ENCODE measurements around the gene PTPRG.
"Not testable (repeated sequence)": the region's sequence is repeated elsewhere in the genome, so short reads cannot be mapped to it uniquely, and the experiment has no call there.

PTPRG gene

GRCh38 chr3:61690016-61690415, 128.6 kb downstream of the PTPRG start:
- DNase-seq, result no peak

GRCh38 chr3:61691466-61691865, 130.1 kb downstream of the PTPRG start:
- DNase-seq, result no peak

GRCh38 chr3:61697301-61697700, 135.9 kb downstream of the PTPRG start:
- no peak for DNase-seq

GRCh38 chr3:61698278-61699072, 137.1 kb downstream of the PTPRG start:
- DNase-seq, result not testable (repeated sequence)

GRCh38 chr3:61699622-61700021, 138.3 kb downstream of the PTPRG start:
- no peak for DNase-seq

GRCh38 chr3:61701011-61701410, 139.6 kb downstream of the PTPRG start:
- no peak for DNase-seq

- no peak for DNase-seq
Observed at GRCh38 chr3:61702453-61702852, 141.1 kb downstream of the PTPRG start.

- DNase-seq, result no peak
Observed at GRCh38 chr3:61704807-61705206, 143.4 kb downstream of the PTPRG start.

GRCh38 chr3:61707492-61707891, 146.1 kb downstream of the PTPRG start:
- no peak for DNase-seq

- not testable (repeated sequence) for DNase-seq
Observed at GRCh38 chr3:61710920-61711319, 149.5 kb downstream of the PTPRG start.

GRCh38 chr3:61714225-61714624, 152.9 kb downstream of the PTPRG start:
- DNase-seq, result no peak

GRCh38 chr3:61715886-61716527, 154.6 kb downstream of the PTPRG start:
- DNase-seq, result no peak

- not testable (repeated sequence) for DNase-seq
Observed at GRCh38 chr3:61716693-61717092, 155.3 kb downstream of the PTPRG start.

GRCh38 chr3:61718565-61718964, 157.2 kb downstream of the PTPRG start:
- DNase-seq, result no peak

GRCh38 chr3:61719278-61719977, 158.1 kb downstream of the PTPRG start:
- DNase-seq, result no peak

- DNase-seq, result no peak
Observed at GRCh38 chr3:61723038-61723437, 161.7 kb downstream of the PTPRG start.

- DNase-seq, result no peak
Observed at GRCh38 chr3:61724183-61724582, 162.8 kb downstream of the PTPRG start.

GRCh38 chr3:61724801-61725200, 163.4 kb downstream of the PTPRG start:
- DNase-seq, result no peak

- DNase-seq, result no peak
Observed at GRCh38 chr3:61725851-61726333, 164.5 kb downstream of the PTPRG start.

- DNase-seq, result no peak
Observed at GRCh38 chr3:61727435-61727834, 166.1 kb downstream of the PTPRG start.

GRCh38 chr3:61729038-61729634, 167.8 kb downstream of the PTPRG start:
- DNase-seq, result no peak

- DNase-seq, result no peak
Observed at GRCh38 chr3:61730056-61730455, 168.7 kb downstream of the PTPRG start.

GRCh38 chr3:61730577-61731231, 169.3 kb downstream of the PTPRG start:
- DNase-seq, result no peak
